Hepatocyte (in vitro differentiated cells): ENCODE data around the gene AVPR2. TPM values are rescaled to one million over a fixed set of nuclear protein-coding genes. Genes with fewer than 3 reads are reported as not detected.
A peak's percentile ranks its signal among the peaks of the same experiment; 100 is the strongest.

ENCODE experiments used
- DNase-seq: peaks from one replicate; pipeline ENCODE4 v3.0.0-alpha.2; 2016; ENCODE audit warnings: low spot score
- H2AFZ ChIP-seq: fragments of 200-600 bp; sonication (generic); 2 replicates; pipeline ENCODE4 v1.6.0; 2016; ENCODE audit warnings: antibody characterized with exemption, mild to moderate bottlenecking
- H3K27ac ChIP-seq: fragments of 200-600 bp; sonication (generic); 2 replicates; pipeline ENCODE4 v1.5.1; 2016; ENCODE audit warnings: mild to moderate bottlenecking
- H3K27me3 ChIP-seq: fragments of 200-600 bp; sonication (generic); 2 replicates; pipeline ENCODE4 v1.6.1; 2016
- H3K36me3 ChIP-seq: fragments of 200-600 bp; sonication (generic); replicated peaks from 2 replicates; pipeline ENCODE4 v1.5.1; 2016; ENCODE audit warnings: low read depth; ENCODE audit not compliant: insufficient read depth
- H3K4me1 ChIP-seq: fragments of 200-600 bp; sonication (generic); 2 replicates; pipeline ENCODE4 v1.5.1; 2016; ENCODE audit warnings: mild to moderate bottlenecking, moderate library complexity; ENCODE audit not compliant: insufficient read depth
- H3K4me2 ChIP-seq: fragments of 200-600 bp; sonication (generic); 2 replicates; pipeline ENCODE4 v1.6.0; 2016
- H3K4me3 ChIP-seq: fragments of 200-600 bp; sonication (generic); 2 replicates; pipeline ENCODE4 v1.5.1; 2016; ENCODE audit warnings: mild to moderate bottlenecking
- H3K79me2 ChIP-seq: fragments of 200-600 bp; sonication (generic); 2 replicates; pipeline ENCODE4 v1.6.0; 2017; ENCODE audit warnings: mild to moderate bottlenecking
- H3K9me2 ChIP-seq: fragments of 200-600 bp; sonication (generic); replicated peaks from 2 replicates; pipeline ENCODE4 v1.6.0; 2017; ENCODE audit warnings: mild to moderate bottlenecking; ENCODE audit not compliant: insufficient read depth
- H3K9me3 ChIP-seq: fragments of 200-600 bp; sonication (generic); 2 replicates; pipeline ENCODE4 v1.5.1; 2016; ENCODE audit warnings: low read depth, mild to moderate bottlenecking
- H4K20me1 ChIP-seq: fragments of 200-600 bp; sonication (generic); 2 replicates; pipeline ENCODE4 v1.6.0; 2016; ENCODE audit warnings: mild to moderate bottlenecking; ENCODE audit not compliant: insufficient read depth, poor library complexity, severe bottlenecking
- CTCF ChIP-seq: fragments of 200-600 bp; sonication (generic); IDR thresholded peaks from 2 replicates; pipeline ENCODE4 v1.5.1; 2016; ENCODE audit warnings: antibody characterized with exemption, mild to moderate bottlenecking; ENCODE audit not compliant: poor library complexity
- EZH2 ChIP-seq: fragments of 200-600 bp; sonication (generic); IDR thresholded peaks from 2 replicates; pipeline ENCODE4 v1.6.1; 2016; ENCODE audit warnings: antibody characterized with exemption, mild to moderate bottlenecking, borderline replicate concordance
- EZH2phosphoT487 ChIP-seq: fragments of 200-600 bp; sonication (generic); IDR thresholded peaks from one replicate; pipeline ENCODE4 v1.6.1; 2018; ENCODE audit warnings: antibody characterized with exemption, mild to moderate bottlenecking, low read depth, moderate library complexity; ENCODE audit not compliant: unreplicated experiment, severe bottlenecking
- WGBS: methylation state at CpG from one replicate; pipeline ENCODE4 v1.1.6; 2016; ENCODE audit warnings: low lambda C conversion rate; ENCODE audit errors: missing lambda C conversion rate; 5-methylcytosine and 5-hydroxymethylcytosine counted together
- polyA plus RNA-seq: library from polyadenylated mRNA; unstranded; fragments of >200 nt; fragmentation: Nextera tagmentation; extraction: Ambion mirVana; gene quantifications from 2 replicates; pipeline ENCODE4 v1.2.1, GENCODE V29; 2016
- total RNA-seq: library from RNA; depleted of rRNA; stranded (reverse); fragments of >200 nt; gene quantifications from 2 replicates; pipeline ENCODE4 v1.2.3, GENCODE V29; 2014

Gene AVPR2
- total and polyA plus RNA-seq, 2 experiments from 2014 or later, result not detected

- Histone ChIP-seq H3K4me1 (peaks cover 7% of the 10 kb centered on the region), H3K4me2 (no peak overlapping the region), H3K9me3 (no peaks in the 10 kb centered on the region), H3K36me3 (no peaks in the 10 kb centered on the region), H3K4me3 (no peak overlapping the region), H4K20me1 (no peaks in the 10 kb centered on the region), H3K79me2 (no peaks in the 10 kb centered on the region), H2AFZ (no peak overlapping the region), H3K27ac (no peak overlapping the region), H3K27me3 (no peaks in the 10 kb centered on the region), H3K9me2 (no peaks in the 10 kb centered on the region)
- no peak for TF ChIP-seq EZH2
- TF ChIP-seq EZH2phosphoT487, result no peak
- no peak for TF ChIP-seq CTCF
- WGBS, result 81% methylated on average over 25 of the region's 25 CpGs
- peak; percentile 50 for DNase-seq
These were observed 18.7 kb downstream of the AVPR2 start for GRCh38 chrX:153922932-153923857.

GRCh38 chrX:153924149-153924861 is 19.8 kb downstream of the AVPR2 start:
- no peak overlapping the region for H2AFZ ChIP-seq
- no peaks in the 10 kb centered on the region for H3K79me2 ChIP-seq
- no peaks in the 10 kb centered on the region for H3K9me2 ChIP-seq
- H4K20me1 ChIP-seq, result no peaks in the 10 kb centered on the region
- 59% methylated on average over 14 of the region's 14 CpGs for WGBS
- no peaks in the 10 kb centered on the region for H3K36me3 ChIP-seq
- H3K9me3 ChIP-seq, result no peaks in the 10 kb centered on the region
- DNase-seq, result no peak
- no peaks in the 10 kb centered on the region for H3K27me3 ChIP-seq
- TF ChIP-seq EZH2phosphoT487 (no peak), CTCF (peak; percentile 30), EZH2 (no peak)
- H3K4me3 ChIP-seq, result no peak overlapping the region
- H3K4me1 ChIP-seq, result peaks cover 7% of the 10 kb centered on the region
- no peak overlapping the region for H3K4me2 ChIP-seq
- no peak overlapping the region for H3K27ac ChIP-seq

- 76% methylated on average over 4 of the region's 4 CpGs for WGBS
- Histone ChIP-seq H3K9me3 (no peaks in the 10 kb centered on the region), H3K27me3 (no peaks in the 10 kb centered on the region), H3K4me2 (no peak overlapping the region), H3K27ac (no peak overlapping the region), H4K20me1 (no peaks in the 10 kb centered on the region), H3K79me2 (no peaks in the 10 kb centered on the region), H3K9me2 (no peaks in the 10 kb centered on the region), H2AFZ (no peak overlapping the region), H3K4me3 (no peak overlapping the region), H3K36me3 (no peaks in the 10 kb centered on the region), H3K4me1 (peaks cover 7% of the 10 kb centered on the region)
- DNase-seq, result no peak
- TF ChIP-seq EZH2phosphoT487 (no peak), EZH2 (no peak), CTCF (no peak)
These were observed 20.9 kb downstream of the AVPR2 start for GRCh38 chrX:153925387-153925738.
